Vagina (tissue), 2 donors: ENCODE results near the gene NUFIP1.

Experiments used
- CTCF ChIP-seq, 3 experiments: fragments of 450-650 bp in 2 of 3; fragments of 200-600 bp in 1 of 3; sonication (generic) in 1 of 3; IDR thresholded peaks; one replicate each; pipeline ENCODE4 v1.5.1; 2017 to 2019; ENCODE audit warnings: antibody characterized with exemption in 3 of 3, mild to moderate bottlenecking in 2 of 3, moderate library complexity in 2 of 3
- POLR2A ChIP-seq, 2 donors: fragments of 450-650 bp; IDR thresholded peaks; one replicate each; pipeline ENCODE4 v1.6.1; 2017; ENCODE audit warnings: antibody characterized with exemption in 2 of 2, mild to moderate bottlenecking in 2 of 2, moderate library complexity in 2 of 2

- TF ChIP-seq CTCF (IDR thresholded peaks at IDR 0.05), result peak; percentile 16 to 84 (median 41)
- TF ChIP-seq POLR2A (IDR thresholded peaks at IDR 0.05), result peak in 1 of 2 donors; percentile 4
Observed at GRCh38 chr13:44918326-44919103, 70.8 kb downstream of the NUFIP1 start.
